Femur (tissue), 1 donor: ENCODE data around the gene PCDHA11.
"Not testable (repeated sequence)": the region's sequence is repeated elsewhere in the genome, so short reads cannot be mapped to it uniquely, and the experiment has no call there.

Experiments
- DNase-seq: peaks from one replicate; pipeline ENCODE4 v3.0.0-alpha.2; 2017

The PCDHA11 gene, protein sequence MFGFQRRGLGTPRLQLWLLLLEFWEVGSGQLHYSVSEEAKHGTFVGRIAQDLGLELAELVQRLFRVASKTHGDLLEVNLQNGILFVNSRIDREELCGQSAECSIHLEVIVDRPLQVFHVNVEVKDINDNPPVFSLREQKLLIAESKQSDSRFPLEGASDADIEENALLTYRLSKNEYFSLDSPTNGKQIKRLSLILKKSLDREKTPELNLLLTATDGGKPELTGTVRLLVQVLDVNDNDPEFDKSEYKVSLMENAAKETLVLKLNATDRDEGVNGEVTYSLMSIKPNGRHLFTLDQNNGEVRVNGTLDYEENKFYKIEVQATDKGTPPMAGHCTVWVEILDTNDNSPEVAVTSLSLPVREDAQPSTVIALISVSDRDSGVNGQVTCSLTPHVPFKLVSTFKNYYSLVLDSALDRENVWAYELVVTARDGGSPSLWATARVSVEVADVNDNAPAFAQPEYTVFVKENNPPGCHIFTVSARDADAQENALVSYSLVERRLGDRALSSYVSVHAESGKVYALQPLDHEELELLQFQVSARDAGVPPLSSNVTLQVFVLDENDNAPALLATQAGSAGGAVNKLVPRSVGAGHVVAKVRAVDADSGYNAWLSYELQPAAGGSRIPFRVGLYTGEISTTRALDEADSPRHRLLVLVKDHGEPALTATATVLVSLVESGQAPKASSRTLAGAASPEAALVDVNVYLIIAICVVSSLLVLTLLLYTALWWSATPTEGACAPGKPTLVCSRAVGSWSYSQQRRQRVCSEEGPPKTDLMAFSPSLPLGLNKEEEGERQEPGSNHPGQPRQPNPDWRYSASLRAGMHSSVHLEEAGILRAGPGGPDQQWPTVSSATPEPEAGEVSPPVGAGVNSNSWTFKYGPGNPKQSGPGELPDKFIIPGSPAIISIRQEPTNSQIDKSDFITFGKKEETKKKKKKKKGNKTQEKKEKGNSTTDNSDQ

DNA sequence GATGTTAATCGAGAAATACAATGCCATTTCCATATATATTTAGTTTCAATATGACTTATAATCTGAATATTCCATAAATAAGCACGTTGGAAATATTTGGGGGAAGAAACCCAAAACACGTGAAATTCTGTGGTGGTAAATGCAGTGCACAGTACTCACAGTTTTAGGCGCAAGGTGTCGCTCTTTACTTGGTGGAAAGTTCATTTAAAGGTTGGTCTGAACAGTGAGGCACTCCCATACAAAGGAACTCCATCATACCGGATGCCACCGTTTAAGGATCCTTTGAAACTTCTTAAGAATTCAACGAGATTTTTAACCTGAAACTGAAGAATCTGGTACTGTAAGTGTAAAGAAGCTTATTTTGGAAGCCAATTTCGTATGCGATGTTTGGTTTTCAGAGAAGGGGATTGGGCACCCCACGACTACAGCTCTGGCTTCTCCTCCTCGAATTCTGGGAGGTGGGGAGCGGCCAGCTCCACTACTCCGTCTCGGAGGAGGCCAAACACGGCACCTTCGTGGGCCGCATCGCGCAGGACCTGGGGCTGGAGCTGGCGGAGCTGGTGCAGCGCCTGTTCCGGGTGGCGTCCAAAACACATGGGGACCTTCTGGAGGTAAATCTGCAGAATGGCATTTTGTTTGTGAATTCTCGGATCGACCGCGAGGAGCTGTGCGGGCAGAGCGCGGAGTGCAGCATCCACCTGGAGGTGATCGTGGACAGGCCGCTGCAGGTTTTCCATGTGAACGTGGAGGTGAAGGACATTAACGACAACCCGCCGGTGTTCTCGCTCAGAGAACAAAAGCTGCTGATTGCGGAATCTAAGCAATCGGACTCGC lies at the start of gene PCDHA11:
Gene PCDHA11, plus strand, starts transcription at position 237 of the 834 bp plus-strand sequence. Its CDS starts 147 bp downstream, at position 384.
- no peak for DNase-seq

DNA sequence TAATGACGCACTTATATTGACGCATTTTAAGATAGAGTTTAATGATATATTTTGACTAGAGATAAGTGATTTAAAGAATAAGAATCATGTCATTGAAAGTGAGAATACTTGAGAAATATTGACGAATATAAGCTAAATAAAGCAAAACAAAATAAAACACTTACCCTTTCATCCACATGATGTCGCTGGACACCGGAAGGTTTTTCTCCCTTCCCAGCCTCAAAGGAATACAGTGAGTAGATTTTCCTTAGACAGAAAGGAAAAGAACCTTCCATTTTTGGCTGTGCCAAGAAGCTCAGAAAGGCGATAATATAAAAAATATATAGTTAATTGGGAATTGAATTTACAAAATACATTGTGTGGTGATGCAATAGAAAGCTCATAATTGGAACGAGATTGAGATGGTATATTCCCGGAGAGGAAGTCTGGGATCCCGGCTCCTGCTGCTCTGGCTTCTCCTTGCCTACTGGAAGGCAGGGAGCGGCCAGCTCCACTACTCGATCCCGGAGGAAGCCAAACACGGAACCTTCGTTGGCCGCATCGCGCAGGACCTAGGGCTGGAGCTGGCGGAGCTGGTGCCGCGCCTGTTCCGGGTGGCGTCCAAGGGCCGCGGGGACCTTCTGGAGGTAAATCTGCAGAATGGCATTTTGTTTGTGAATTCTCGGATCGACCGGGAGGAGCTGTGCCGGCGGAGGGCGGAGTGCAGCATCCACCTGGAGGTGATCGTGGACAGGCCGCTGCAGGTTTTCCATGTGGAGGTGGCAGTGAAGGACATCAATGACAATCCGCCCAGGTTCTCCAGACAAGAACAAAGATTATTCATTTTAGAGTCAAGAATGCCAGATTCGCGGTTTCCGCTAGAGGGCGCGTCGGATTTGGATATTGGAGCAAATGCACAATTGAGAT lies 47.1 kb upstream of the PCDHA11 start, which contains the start of gene PCDHA5:
Gene PCDHA5, plus strand, starts transcription at position 239 of the 906 bp plus-strand sequence.
- DNase-seq: no peak

DNA sequence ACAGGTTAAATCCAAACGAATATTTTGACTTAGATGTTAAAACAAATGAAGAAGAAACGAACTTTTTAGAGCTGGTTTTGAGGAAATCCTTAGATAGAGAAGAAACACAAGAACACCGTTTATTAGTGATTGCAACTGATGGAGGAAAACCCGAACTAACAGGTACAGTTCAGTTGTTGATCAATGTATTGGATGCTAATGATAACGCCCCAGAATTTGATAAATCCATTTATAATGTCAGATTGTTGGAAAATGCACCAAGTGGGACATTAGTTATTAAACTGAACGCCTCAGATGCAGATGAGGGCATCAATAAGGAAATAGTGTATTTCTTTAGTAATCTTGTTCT lies 46.5 kb upstream of the PCDHA11 start:
- DNase-seq: no peak

DNA sequence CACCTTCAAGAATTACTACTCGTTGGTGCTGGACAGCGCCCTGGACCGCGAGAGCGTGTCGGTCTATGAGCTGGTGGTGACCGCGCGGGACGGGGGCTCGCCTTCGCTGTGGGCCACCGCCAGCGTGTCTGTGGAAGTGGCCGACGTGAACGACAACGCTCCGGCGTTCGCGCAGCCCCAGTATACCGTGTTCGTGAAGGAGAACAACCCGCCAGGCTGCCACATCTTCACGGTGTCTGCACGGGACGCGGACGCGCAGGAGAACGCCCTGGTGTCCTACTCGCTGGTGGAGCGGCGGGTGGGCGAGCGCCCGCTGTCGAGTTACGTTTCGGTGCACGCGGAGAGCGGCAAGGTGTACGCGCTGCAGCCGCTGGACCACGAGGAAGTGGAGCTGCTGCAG lies 45.8 kb upstream of the PCDHA11 start:
- DNase-seq: not testable (repeated sequence)

DNA sequence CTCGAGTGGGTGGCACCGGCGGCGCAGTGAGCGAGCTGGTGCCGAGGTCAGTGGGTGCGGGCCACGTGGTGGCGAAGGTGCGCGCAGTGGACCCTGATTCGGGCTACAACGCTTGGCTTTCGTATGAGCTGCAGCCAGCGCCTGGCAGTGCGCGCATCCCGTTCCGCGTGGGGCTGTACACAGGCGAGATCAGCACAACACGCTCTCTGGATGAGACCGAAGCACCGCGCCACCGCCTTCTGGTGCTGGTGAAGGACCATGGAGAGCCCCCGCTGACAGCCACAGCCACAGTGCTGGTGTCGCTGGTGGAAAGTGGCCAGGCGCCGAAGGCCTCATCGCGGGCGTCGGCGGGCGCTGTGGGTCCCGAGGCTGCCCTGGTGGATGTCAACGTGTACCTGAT lies 45.3 kb upstream of the PCDHA11 start:
- no peak for DNase-seq

DNA sequence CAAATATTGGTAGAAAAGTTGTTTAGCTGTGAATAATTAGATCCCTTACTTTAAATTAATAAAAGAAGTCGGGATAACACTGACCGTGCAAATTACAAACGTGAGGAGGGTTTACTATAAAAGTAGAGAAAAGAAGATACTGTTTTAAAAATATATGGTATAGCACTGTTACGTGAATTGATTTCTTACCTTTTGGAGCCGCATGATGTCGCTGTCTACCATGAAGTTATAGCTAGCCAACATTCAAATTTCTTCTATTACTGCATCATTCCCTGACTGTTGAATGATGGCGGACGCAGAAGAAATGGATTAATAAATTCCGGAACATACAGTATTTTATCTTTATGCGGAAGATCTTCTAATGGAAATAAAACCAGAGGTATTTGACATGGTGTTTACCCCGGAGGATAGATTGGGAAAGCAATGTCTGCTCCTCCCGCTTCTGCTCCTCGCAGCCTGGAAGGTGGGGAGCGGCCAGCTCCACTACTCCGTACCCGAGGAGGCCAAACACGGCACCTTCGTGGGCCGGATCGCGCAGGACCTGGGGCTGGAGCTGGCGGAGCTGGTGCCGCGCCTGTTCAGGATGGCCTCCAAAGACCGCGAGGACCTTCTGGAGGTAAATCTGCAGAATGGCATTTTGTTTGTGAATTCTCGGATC lies 40.9 kb upstream of the PCDHA11 start, which contains the start of gene PCDHA6:
Gene PCDHA6, plus strand, starts transcription at position 257 of the 658 bp plus-strand sequence. Its CDS starts 132 bp downstream, at position 389.
- no peak for DNase-seq

DNA sequence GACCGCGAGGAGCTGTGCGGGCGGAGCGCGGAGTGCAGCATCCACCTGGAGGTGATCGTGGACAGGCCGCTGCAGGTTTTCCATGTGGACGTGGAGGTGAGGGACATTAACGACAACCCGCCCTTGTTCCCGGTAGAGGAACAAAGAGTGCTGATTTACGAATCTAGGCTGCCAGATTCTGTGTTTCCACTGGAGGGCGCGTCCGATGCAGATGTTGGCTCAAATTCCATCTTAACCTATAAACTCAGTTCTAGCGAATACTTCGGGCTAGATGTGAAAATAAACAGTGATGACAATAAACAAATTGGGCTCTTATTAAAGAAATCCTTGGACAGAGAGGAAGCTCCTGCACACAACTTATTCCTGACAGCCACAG lies 40.4 kb upstream of the PCDHA11 start:
- no peak for DNase-seq

DNA sequence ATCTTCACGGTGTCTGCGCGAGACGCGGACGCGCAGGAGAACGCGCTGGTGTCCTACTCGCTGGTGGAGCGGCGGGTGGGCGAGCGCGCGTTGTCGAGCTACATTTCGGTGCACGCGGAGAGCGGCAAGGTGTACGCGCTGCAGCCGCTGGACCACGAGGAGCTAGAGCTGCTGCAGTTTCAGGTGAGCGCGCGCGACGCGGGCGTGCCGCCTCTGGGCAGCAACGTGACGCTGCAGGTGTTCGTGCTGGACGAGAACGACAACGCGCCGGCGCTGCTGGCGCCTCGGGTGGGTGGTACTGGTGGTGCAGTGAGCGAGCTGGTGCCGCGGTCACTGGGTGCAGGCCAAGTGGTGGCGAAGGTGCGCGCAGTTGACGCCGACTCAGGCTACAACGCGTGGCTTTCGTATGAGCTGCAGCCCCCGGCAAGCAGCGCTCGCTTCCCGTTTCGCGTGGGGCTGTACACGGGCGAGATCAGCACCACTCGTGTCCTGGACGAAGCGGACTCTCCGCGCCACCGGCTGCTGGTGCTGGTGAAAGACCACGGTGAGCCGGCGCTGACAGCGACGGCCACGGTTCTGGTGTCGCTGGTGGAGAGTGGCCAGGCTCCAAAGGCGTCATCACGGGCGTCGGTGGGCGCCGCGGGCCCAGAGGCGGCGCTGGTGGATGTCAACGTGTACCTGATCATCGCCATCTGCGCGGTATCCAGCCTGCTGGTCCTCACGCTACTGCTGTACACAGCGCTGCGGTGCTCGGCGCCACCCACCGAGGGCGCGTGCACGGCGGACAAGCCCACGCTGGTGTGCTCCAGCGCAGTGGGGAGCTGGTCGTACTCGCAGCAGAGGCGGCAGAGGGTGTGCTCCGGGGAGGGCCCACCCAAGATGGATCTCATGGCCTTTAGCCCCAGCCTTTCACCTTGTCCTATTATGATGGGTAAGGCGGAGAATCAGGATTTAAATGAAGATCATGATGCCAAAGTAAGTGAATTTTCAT lies 39.0 kb upstream of the PCDHA11 start:
- not testable (repeated sequence) for DNase-seq

DNA sequence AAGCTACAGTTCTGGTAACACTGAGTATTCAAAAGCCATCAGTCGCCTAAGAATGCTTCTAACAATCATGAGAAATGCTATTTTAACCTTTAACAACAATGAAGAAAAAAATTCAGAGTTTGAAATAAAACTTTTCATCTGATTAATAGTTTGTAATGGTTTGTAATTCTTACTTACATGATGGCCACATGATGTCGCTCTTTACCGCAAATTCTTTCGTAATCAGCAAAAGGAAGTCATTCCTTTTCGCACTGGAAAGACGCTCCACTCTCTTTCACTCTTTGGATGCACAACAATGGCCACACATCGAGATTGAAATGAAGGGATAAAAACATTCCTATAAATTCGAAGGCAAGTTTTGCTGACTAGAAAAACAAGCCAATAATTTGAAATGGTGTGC lies 34.8 kb upstream of the PCDHA11 start, which contains the start of gene PCDHA7:
Gene PCDHA7, plus strand, starts transcription at position 277 of the 400 bp plus-strand sequence. Its CDS starts 115 bp downstream, at position 392.
- DNase-seq: no peak

DNA sequence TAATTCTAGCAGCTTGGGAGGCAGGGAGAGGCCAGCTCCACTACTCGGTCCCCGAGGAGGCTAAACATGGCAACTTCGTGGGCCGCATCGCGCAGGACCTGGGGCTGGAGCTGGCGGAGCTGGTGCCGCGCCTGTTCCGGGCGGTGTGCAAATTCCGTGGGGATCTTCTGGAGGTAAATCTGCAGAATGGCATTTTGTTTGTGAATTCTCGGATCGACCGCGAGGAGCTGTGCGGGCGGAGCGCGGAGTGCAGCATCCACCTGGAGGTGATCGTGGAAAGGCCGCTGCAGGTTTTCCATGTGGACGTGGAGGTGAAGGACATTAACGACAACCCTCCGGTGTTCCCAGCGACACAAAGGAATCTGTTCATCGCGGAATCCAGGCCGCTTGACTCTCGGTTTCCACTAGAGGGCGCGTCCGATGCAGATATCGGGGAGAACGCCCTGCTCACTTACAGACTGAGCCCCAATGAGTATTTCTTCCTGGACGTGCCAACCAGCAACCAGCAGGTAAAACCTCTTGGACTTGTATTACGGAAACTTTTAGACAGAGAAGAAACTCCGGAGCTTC lies 34.2 kb upstream of the PCDHA11 start:
- not testable (repeated sequence) for DNase-seq

DNA sequence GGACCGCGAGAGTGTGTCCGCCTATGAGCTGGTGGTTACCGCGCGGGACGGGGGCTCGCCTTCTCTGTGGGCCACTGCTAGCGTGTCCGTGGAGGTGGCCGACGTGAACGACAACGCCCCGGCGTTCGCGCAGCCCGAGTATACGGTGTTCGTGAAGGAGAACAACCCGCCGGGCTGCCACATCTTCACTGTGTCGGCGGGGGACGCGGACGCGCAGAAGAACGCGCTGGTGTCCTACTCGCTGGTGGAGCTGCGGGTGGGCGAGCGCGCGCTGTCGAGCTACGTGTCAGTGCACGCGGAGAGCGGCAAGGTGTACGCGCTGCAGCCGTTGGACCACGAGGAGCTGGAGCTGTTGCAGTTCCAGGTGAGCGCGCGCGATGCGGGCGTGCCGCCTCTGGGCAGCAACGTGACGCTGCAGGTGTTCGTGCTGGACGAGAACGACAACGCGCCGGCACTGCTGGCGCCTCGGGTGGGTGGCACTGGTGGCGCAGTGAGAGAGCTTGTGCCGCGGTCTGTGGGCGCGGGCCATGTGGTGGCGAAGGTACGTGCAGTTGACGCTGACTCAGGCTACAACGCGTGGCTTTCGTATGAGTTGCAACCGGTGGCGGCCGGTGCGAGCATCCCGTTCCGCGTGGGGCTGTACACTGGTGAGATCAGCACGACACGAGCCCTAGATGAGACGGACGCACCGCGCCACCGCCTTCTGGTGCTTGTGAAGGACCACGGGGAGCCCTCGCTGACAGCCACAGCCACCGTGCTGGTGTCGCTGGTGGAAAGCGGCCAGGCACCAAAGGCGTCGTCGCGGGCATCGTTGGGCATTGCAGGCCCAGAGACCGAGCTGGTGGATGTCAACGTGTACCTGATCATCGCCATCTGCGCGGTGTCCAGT lies 32.9 kb upstream of the PCDHA11 start:
- DNase-seq: no peak

DNA sequence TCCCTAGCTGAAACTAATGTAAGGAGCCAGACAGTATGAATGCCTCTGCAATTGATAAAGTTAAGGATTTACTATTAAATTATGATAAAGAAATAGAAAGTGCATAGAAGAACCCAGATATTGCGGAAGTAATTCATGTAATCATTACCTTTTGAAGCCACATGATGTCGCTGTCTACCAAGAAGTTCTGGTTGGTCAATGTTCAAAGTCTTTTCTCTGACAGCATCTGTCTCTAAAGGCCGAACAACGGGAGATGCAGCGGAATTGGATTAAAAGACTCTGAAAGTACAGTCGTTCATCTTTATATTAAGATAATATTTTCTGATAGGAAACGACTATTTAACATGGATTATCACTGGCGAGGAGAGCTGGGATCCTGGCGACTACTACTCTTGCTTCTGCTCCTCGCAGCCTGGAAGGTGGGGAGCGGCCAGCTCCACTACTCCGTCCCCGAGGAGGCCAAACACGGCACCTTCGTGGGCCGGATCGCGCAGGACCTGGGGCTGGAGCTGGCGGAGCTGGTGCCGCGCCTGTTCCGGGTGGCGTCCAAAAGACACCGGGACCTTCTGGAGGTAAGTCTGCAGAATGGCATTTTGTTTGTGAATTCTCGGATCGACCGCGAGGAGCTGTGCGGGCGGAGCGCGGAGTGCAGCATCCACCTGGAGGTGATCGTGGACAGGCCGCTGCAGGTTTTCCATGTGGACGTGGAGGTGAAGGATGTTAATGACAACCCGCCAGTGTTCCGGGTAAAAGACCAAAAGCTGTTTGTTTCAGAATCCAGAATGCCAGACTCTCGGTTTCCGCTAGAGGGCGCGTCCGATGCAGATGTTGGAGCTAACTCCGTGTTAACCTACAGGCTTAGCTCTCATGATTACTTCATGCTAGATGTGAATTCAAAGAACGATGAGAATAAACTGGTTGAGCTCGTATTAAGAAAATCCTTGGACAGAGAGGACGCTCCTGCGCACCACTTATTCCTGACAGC lies 27.5 kb upstream of the PCDHA11 start, which contains the start of gene PCDHA8:
Gene PCDHA8, plus strand, starts transcription at position 210 of the 985 bp plus-strand sequence. Its CDS starts 135 bp downstream, at position 345.
- no peak for DNase-seq

DNA sequence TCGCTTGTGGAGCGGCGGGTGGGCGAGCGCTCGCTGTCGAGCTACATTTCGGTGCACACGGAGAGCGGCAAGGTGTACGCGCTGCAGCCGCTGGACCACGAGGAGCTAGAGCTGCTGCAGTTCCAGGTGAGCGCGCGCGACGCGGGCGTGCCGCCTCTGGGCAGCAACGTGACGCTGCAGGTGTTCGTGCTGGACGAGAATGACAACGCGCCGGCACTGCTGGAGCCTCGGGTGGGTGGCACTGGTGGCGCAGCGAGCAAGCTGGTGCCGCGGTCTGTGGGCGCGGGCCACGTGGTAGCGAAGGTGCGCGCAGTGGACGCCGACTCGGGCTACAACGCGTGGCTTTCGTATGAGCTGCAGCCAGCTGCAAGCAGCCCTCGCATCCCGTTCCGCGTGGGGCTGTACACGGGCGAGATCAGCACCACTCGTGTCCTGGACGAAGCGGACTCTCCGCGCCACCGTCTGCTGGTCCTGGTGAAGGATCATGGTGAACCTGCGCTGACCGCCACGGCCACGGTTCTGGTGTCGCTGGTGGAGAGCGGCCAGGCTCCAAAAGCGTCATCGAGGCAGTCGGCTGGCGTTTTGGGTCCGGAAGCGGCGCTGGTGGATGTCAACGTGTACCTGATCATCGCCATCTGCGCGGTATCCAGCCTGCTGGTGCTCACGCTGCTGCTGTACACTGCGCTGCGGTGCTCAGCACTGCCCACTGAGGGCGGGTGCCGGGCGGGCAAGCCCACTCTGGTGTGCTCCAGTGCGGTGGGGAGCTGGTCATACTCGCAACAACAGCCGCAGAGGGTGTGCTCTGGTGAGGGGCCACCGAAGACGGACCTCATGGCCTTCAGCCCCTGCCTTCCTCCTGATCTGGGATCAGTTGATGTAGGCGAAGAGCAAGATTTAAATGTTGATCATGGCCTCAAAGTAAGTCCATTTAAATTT lies 25.7 kb upstream of the PCDHA11 start:
- DNase-seq: no peak

DNA sequence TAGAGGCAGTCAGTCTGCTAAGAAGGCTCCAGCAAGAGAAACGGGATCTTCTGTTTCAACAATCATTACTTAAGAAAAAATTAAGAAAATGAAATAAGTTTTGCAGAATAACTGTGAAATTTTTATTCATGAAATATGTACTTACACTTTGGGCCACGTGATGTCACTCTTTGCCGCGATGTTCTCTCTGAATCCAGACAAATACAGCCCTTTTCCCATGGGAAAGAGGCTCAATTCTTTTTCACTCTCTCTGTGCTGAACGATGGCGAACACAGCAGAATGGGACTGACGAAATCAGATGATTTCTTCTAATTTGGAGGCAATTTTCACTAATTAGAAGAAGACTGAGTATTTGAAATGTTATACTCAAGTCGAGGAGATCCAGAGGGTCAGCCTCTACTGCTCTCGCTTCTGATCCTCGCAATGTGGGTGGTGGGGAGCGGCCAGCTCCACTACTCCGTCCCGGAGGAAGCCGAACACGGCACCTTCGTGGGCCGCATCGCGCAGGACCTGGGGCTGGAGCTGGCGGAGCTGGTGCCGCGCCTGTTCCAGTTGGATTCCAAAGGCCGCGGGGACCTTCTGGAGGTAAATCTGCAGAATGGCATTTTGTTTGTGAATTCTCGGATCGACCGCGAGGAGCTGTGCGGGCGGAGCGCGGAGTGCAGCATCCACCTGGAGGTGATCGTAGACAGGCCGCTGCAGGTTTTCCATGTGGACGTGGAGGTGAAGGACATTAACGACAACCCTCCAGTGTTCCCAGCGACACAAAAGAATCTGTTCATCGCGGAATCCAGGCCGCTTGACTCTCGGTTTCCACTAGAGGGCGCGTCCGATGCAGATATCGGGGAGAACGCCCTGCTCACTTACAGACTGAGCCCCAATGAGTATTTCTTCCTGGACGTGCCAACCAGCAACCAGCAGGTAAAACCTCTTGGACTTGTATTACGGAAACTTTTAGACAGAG lies 20.3 kb upstream of the PCDHA11 start, which contains the start of gene PCDHA9:
Gene PCDHA9, plus strand, starts transcription at position 244 of the 964 bp plus-strand sequence. Its CDS starts 114 bp downstream, at position 358.
- not testable (repeated sequence) for DNase-seq
